ENCODE data around the gene ESAM. TPM values are rescaled to one million over a fixed set of nuclear protein-coding genes. Genes with fewer than 3 reads are reported as not detected.

ESAM gene
- total RNA-seq, 2 experiments from 2014 or later, result 0.60 to 0.65 TPM

- Mint-ChIP-seq H3K27me3 (peaks cover 43% of the 10 kb centered on the region), H3K4me1 (ENCODE audit: low read depth) (peaks cover 23% of the 10 kb centered on the region), H3K9me3 (no peaks in the 10 kb centered on the region), H3K27ac (no peak overlapping the region), H3K4me3 (no peak overlapping the region), H3K36me3 (ENCODE audit: low read depth) (no peaks in the 10 kb centered on the region)
- CTCF ChIA-PET, result interaction anchor here (1.2 to 5.9 kb wide), 6 partner anchors 12 to 90 kb away, joined by 3 to 77 read pairs (median 14); partner anchors contain the start of gene MSANTD2
- intact Hi-C loops (cut with micrococcal nuclease), result no loop called here
- ATAC-seq (no peak), DNase-seq (no peak)
- POLR2A ChIA-PET, result interaction anchor here (1.3 kb wide), 1 partner anchor 11 kb away, joined by 3 read pairs; no protein-coding TSS in a partner anchor
- no peak for TF ChIP-seq CTCF (IDR thresholded peaks at IDR 0.05)
These were observed 4.8 kb downstream of the ESAM start for GRCh38 chr11:124757320-124757719.

- intact Hi-C loops (cut with micrococcal nuclease), result no loop called here
- H3K27ac Mint-ChIP-seq, result no peak overlapping the region
- CTCF ChIA-PET, result interaction anchor here (4.1 to 5.9 kb wide), 2 partner anchors 11 to 81 kb away, joined by 18 to 77 read pairs; no protein-coding TSS in a partner anchor
These were observed 5.3 kb downstream of the ESAM start for GRCh38 chr11:124756753-124757227.

GRCh38 chr11:124756033-124756752, 5.9 kb downstream of the ESAM start:
- Mint-ChIP-seq H3K27me3 (peaks cover 37% of the 10 kb centered on the region), H3K9me3 (no peaks in the 10 kb centered on the region), H3K36me3 (ENCODE audit: low read depth) (no peaks in the 10 kb centered on the region), H3K4me3 (no peak overlapping the region), H3K4me1 (ENCODE audit: low read depth) (peaks cover 16% of the 10 kb centered on the region), H3K27ac (no peak overlapping the region)
- intact Hi-C loops (cut with micrococcal nuclease), result no loop called here
- ATAC-seq (no peak), DNase-seq (no peak)
- POLR2A ChIA-PET, result no interaction called here
- CTCF ChIA-PET, result interaction anchor here (1.1 to 5.9 kb wide), 3 partner anchors 11 to 87 kb away, joined by 3 to 77 read pairs (median 18); no protein-coding TSS in a partner anchor
- TF ChIP-seq CTCF (IDR thresholded peaks at IDR 0.05), result no peak

More at GRCh38 chr11:124756753-124757227, 5.3 kb downstream of the ESAM start:
- Mint-ChIP-seq H3K9me3 (no peaks in the 10 kb centered on the region), H3K4me3 (no peak overlapping the region), H3K27me3 (peaks cover 43% of the 10 kb centered on the region), H3K4me1 (ENCODE audit: low read depth) (peaks cover 22% of the 10 kb centered on the region), H3K36me3 (ENCODE audit: low read depth) (no peaks in the 10 kb centered on the region)
- TF ChIP-seq CTCF (IDR thresholded peaks at IDR 0.05), result no peak
- POLR2A ChIA-PET, result no interaction called here
- no peak for DNase-seq
- ATAC-seq, result no peak

- CTCF ChIA-PET, result interaction anchor here (0.7 to 5.9 kb wide), 5 partner anchors 8 to 86 kb away, joined by 3 to 77 read pairs (median 4); partner anchors contain the start of gene ESAM
- Mint-ChIP-seq H3K27me3 (peaks cover 27% of the 10 kb centered on the region), H3K36me3 (ENCODE audit: low read depth) (no peaks in the 10 kb centered on the region), H3K9me3 (no peaks in the 10 kb centered on the region), H3K27ac (no peak overlapping the region), H3K4me1 (ENCODE audit: low read depth) (peaks cover 10% of the 10 kb centered on the region), H3K4me3 (no peak overlapping the region)
- ATAC-seq, result no peak
- POLR2A ChIA-PET, result no interaction called here
- DNase-seq, result no peak
- intact Hi-C loops (cut with micrococcal nuclease), result no loop called here
- TF ChIP-seq CTCF (IDR thresholded peaks at IDR 0.05), result no peak
These were observed 7.4 kb downstream of the ESAM start for GRCh38 chr11:124754710-124755109.

- no peak for TF ChIP-seq CTCF (IDR thresholded peaks at IDR 0.05)
- H3K27ac Mint-ChIP-seq, result no peak overlapping the region
- H3K4me1 Mint-ChIP-seq (ENCODE audit: low read depth), result peaks cover 8% of the 10 kb centered on the region
- ChIA-PET POLR2A (no interaction called here), CTCF (interaction anchor here (0.7 to 5.9 kb wide), 5 partner anchors 9 to 85 kb away, joined by 3 to 77 read pairs (median 4); partner anchors contain the start of gene ESAM)
- DNase-seq (no peak), ATAC-seq (no peak)
- no peaks in the 10 kb centered on the region for H3K36me3 Mint-ChIP-seq (ENCODE audit: low read depth)
- no peak overlapping the region for H3K4me3 Mint-ChIP-seq
- no peaks in the 10 kb centered on the region for H3K9me3 Mint-ChIP-seq
- H3K27me3 Mint-ChIP-seq, result peaks cover 25% of the 10 kb centered on the region
- intact Hi-C loops (cut with micrococcal nuclease), result no loop called here
These were observed 7.8 kb downstream of the ESAM start for GRCh38 chr11:124754309-124754708.
